ENCODE data around the gene ANXA6. TPM values are rescaled to one million over a fixed set of nuclear protein-coding genes. Genes with fewer than 3 reads are reported as not detected.

ANXA6 gene
- total and polyA plus RNA-seq, 2 donors (not counting 1 experiment from before 2014, with no cell fraction given) = 136 to 300 TPM

GRCh38 chr5:151084363-151084762 lies 73.2 kb downstream of the ANXA6 start:
- H3K4me1 Mint-ChIP-seq = peaks cover 67% of the 10 kb centered on the region
- no peak overlapping the region for H3K27ac Mint-ChIP-seq
- WGBS (ENCODE audit: insufficient coverage) = 100% methylated on average over 1 of the region's 7 CpGs
- no peak for DNase-seq
- no peak overlapping the region for H3K27ac ChIP-seq (ENCODE audit: low read length in 2 of 2)
- peaks cover 66 to 67% of the 10 kb centered on the region in 2 donors for H3K4me1 ChIP-seq (ENCODE audit: control insufficient read depth in 2 of 2, insufficient read depth in 2 of 2, low read length in 2 of 2)
- ATAC-seq (ENCODE audit: low read depth) = no peak
- peaks cover 13% of the 10 kb centered on the region for H4K20me1 ChIP-seq (ENCODE audit: control insufficient read depth, insufficient read depth, low read length, poor library complexity, severe bottlenecking)
- CTCF ChIA-PET = interaction anchor here (2.4 to 8.0 kb wide), 5 partner anchors 13 to 32 kb away, joined by 6 to 85 read pairs (median 19); no protein-coding TSS in a partner anchor
- H3K4me3 Mint-ChIP-seq = peak overlapping the region; percentile 58
- no peak overlapping the region for H2AFZ ChIP-seq (ENCODE audit: insufficient read depth, low read depth, low read length, poor library complexity, severe bottlenecking)
- H3K9me3 Mint-ChIP-seq (ENCODE audit: insufficient read depth) = no peaks in the 10 kb centered on the region
- H3K9me3 ChIP-seq (ENCODE audit: control extremely low read depth in 1 of 3, control insufficient read depth in 2 of 3, insufficient read depth in 1 of 3, low read length in 2 of 3) = no peaks in the 10 kb centered on the region
- no peak overlapping the region for H3K4me3 ChIP-seq (ENCODE audit: control extremely low read depth in 1 of 5, extremely low read depth in 1 of 5, insufficient read depth in 1 of 5, low read depth in 2 of 5, low read length in 4 of 5)
- intact Hi-C loops (cut with micrococcal nuclease) = loop anchor here (5.0 to 10.0 kb wide), 2 partner anchors 138 to 670 kb away; partner anchors contain the start of genes CCDC69 and CD74
- no peaks in the 10 kb centered on the region for H3K36me3 ChIP-seq (replicated peaks in 1 of 2; ENCODE audit: control extremely low read depth in 1 of 2, control insufficient read depth in 1 of 2, extremely low read depth in 1 of 2, insufficient read depth in 2 of 2, low read length in 1 of 2)
- no peak overlapping the region for H3K9ac ChIP-seq (ENCODE audit: low read length)
- POLR2A ChIA-PET = interaction anchor here (0.6 kb wide), 1 partner anchor 9 kb away, joined by 3 read pairs; no protein-coding TSS in a partner anchor
- no peak for TF ChIP-seq CTCF (IDR thresholded peaks at IDR 0.05)
- no peak for TF ChIP-seq EZH2 (IDR thresholded peaks at IDR 0.05; ENCODE audit: borderline replicate concordance, insufficient read depth, low read depth, low read length, poor library complexity, severe bottlenecking)
- H3K27me3 Mint-ChIP-seq = no peaks in the 10 kb centered on the region
- no peak overlapping the region for H3K4me2 ChIP-seq (replicated peaks; ENCODE audit: low read depth, low read length, poor library complexity, severe bottlenecking)
- H3K27me3 ChIP-seq (replicated peaks in 1 of 4; ENCODE audit: control extremely low read depth in 1 of 4, control insufficient read depth in 3 of 4, insufficient read depth in 4 of 4, low read length in 3 of 4) = no peaks in the 10 kb centered on the region
- H3K79me2 ChIP-seq (ENCODE audit: control insufficient read depth, insufficient read depth, low read length) = peaks cover 74% of the 10 kb centered on the region

- H4K20me1 ChIP-seq (ENCODE audit: control insufficient read depth, insufficient read depth, low read length, poor library complexity, severe bottlenecking) = peaks cover 24% of the 10 kb centered on the region
- H3K27me3 ChIP-seq (replicated peaks in 1 of 4; ENCODE audit: control extremely low read depth in 1 of 4, control insufficient read depth in 3 of 4, insufficient read depth in 4 of 4, low read length in 3 of 4) = no peaks in the 10 kb centered on the region
- peaks cover 86% of the 10 kb centered on the region for H3K79me2 ChIP-seq (ENCODE audit: control insufficient read depth, insufficient read depth, low read length)
- Mint-ChIP-seq H3K9me3 (ENCODE audit: insufficient read depth) (no peaks in the 10 kb centered on the region), H3K27me3 (no peaks in the 10 kb centered on the region), H3K27ac (peak overlapping the region; percentile 39), H3K4me3 (peak overlapping the region; percentile 78), H3K4me1 (peaks cover 77% of the 10 kb centered on the region)
- H3K4me2 ChIP-seq (replicated peaks; ENCODE audit: low read depth, low read length, poor library complexity, severe bottlenecking) = peak overlapping the region; percentile 14
- peaks cover under 1 to 4% of the 10 kb centered on the region in 2 experiments for H3K36me3 ChIP-seq (replicated peaks in 1 of 2; ENCODE audit: control extremely low read depth in 1 of 2, control insufficient read depth in 1 of 2, extremely low read depth in 1 of 2, insufficient read depth in 2 of 2, low read length in 1 of 2)
- ATAC-seq (ENCODE audit: low read depth) (no peak), DNase-seq (peak; percentile 59)
- no peak overlapping the region for H3K9ac ChIP-seq (ENCODE audit: low read length)
- CTCF ChIA-PET = interaction anchor here (0.6 to 8.0 kb wide), 12 partner anchors 8 to 353 kb away, joined by 3 to 85 read pairs (median 6); no protein-coding TSS in a partner anchor
- intact Hi-C loops (cut with micrococcal nuclease) = loop anchor here (5.0 to 10.0 kb wide), 2 partner anchors 139 to 668 kb away; partner anchors contain the start of genes CCDC69 and CD74
- peaks cover 78 to 79% of the 10 kb centered on the region in 2 donors for H3K4me1 ChIP-seq (ENCODE audit: control insufficient read depth in 2 of 2, insufficient read depth in 2 of 2, low read length in 2 of 2)
- no peak for TF ChIP-seq EZH2 (IDR thresholded peaks at IDR 0.05; ENCODE audit: borderline replicate concordance, insufficient read depth, low read depth, low read length, poor library complexity, severe bottlenecking)
- no peak for TF ChIP-seq CTCF (IDR thresholded peaks at IDR 0.05)
- H3K27ac ChIP-seq (ENCODE audit: low read length in 2 of 2) = peak overlapping the region in 1 of 2 donors; percentile 100
- no CpG with 5 or more reads among the region's 3 CpGs for WGBS (ENCODE audit: insufficient coverage)
- no peak overlapping the region for H2AFZ ChIP-seq (ENCODE audit: insufficient read depth, low read depth, low read length, poor library complexity, severe bottlenecking)
- POLR2A ChIA-PET = interaction anchor here (0.7 to 0.8 kb wide), 2 partner anchors 9 to 169 kb away, joined by 3 to 4 read pairs; partner anchors contain the start of gene GM2A
- H3K9me3 ChIP-seq (ENCODE audit: control extremely low read depth in 1 of 3, control insufficient read depth in 2 of 3, insufficient read depth in 1 of 3, low read length in 2 of 3) = no peaks in the 10 kb centered on the region
- H3K4me3 ChIP-seq (ENCODE audit: control extremely low read depth in 1 of 5, extremely low read depth in 1 of 5, insufficient read depth in 1 of 5, low read depth in 2 of 5, low read length in 4 of 5) = no peak overlapping the region
Measured at GRCh38 chr5:151083081-151083676, 74.4 kb downstream of the ANXA6 start.

Measured in B cell (primary cell).